ENCODE results near the gene AP4B1. TPM values are rescaled to one million over a fixed set of nuclear protein-coding genes. Genes with fewer than 3 reads are reported as not detected.

Gene AP4B1
- total RNA-seq, 1 experiment from 2014 or later: 11.1 TPM

- no peak overlapping the region for H2AFZ ChIP-seq (ENCODE audit: low read depth, low read length, poor library complexity, severe bottlenecking)
- CTCF ChIA-PET: interaction anchor here (0.6 kb wide), 1 partner anchor 808 kb away, joined by 4 read pairs; no protein-coding TSS in a partner anchor
- no peak for ATAC-seq
These were observed 26.0 kb upstream of the AP4B1 start for GRCh38 chr1:113930499-113931161.

More at GRCh38 chr1:113930499-113931161, 26.0 kb upstream of the AP4B1 start:
- TF ChIP-seq CTCF (IDR thresholded peaks at IDR 0.05 in 2 of 3, conservative IDR thresholded peaks at IDR 0.05 in 1 of 3; ENCODE audit: borderline replicate concordance in 1 of 3, insufficient read depth in 1 of 3, low read depth in 2 of 3, low read length in 2 of 3) (no peak), TCF7L2 (IDR thresholded peaks at IDR 0.05; ENCODE audit: borderline replicate concordance, extremely low read depth, insufficient read depth, insufficient read length) (no peak), CBX3 (IDR thresholded peaks at IDR 0.05; ENCODE audit: low read depth) (no peak)
- intact Hi-C loops (cut with micrococcal nuclease): no loop called here
- Histone ChIP-seq H3K9me3 (ENCODE audit: control insufficient read depth in 1 of 2, insufficient read depth in 1 of 2, low read depth in 1 of 2, low read length in 2 of 2) (no peaks in the 10 kb centered on the region), H3K79me2 (ENCODE audit: insufficient read depth, low read length) (peaks cover 57% of the 10 kb centered on the region), H3K9ac (ENCODE audit: low read length) (peak overlapping the region; percentile 64), H3K4me3 (replicated peaks in 1 of 2; ENCODE audit: low read depth in 1 of 2, low read length in 2 of 2) (peak overlapping the region; percentile 74 to 84), H4K20me1 (ENCODE audit: insufficient read depth) (0 out of 2 replicates have a peak, but pooled peaks cover 2% of the 10 kb centered on the region), H3K4me2 (ENCODE audit: low read length) (peak overlapping the region; percentile 92), H3K4me1 (ENCODE audit: control insufficient read depth in 1 of 2, insufficient read depth in 2 of 2, low read length in 2 of 2) (peaks cover 13 to 29% of the 10 kb centered on the region in 2 experiments; a peak in 3 of 4 replicates), H3K27me3 (ENCODE audit: insufficient read depth, low read length) (no peaks in the 10 kb centered on the region), H3K27ac (ENCODE audit: low read depth, low read length) (peak overlapping the region; percentile 48; the same call in 1 of the 2 replicates), H3K9me2 (ENCODE audit: insufficient read depth) (no peaks in the 10 kb centered on the region), H3K36me3 (ENCODE audit: control insufficient read depth in 1 of 2, insufficient read depth in 2 of 2, low read length in 2 of 2) (no peaks in the 10 kb centered on the region)
- ChIA-PET RAD21 (ENCODE audit: low non-redundant PET in 1 of 2, low total read pairs in 2 of 2, uncharacterized antibody in 2 of 2, unreplicated experiment in 2 of 2) (no interaction called here), POLR2A (interaction anchor here (3.5 kb wide), 1 partner anchor 26 kb away, joined by 24 read pairs; the partner anchor contains the start of genes AP4B1 and DCLRE1B)
- BruUV-seq (replicated peaks): no TSS peak
- no peak for DNase-seq (ENCODE audit: low read depth, low spot score)
